ES-I3 (cell line): ENCODE measurements around the gene SATB2.

Experiments used
- H3K36me3 ChIP-seq: 2 replicates; pipeline ENCODE4 v1.6.1; 2013; ENCODE audit warnings: mild to moderate bottlenecking, low read length, control low read depth, moderate library complexity; ENCODE audit not compliant: insufficient read depth
- H3K4me1 ChIP-seq: 2 replicates; pipeline ENCODE4 v1.6.1; 2013; ENCODE audit warnings: mild to moderate bottlenecking, control low read depth, low read length; ENCODE audit not compliant: insufficient read depth
- H3K9ac ChIP-seq: 2 replicates; pipeline ENCODE4 v1.6.1; 2013; ENCODE audit warnings: low read depth, mild to moderate bottlenecking, low read length, moderate library complexity
- H3K9me3 ChIP-seq: 2 replicates; pipeline ENCODE4 v1.6.1; 2013; ENCODE audit warnings: mild to moderate bottlenecking, low read length, moderate library complexity; ENCODE audit not compliant: control insufficient read depth, insufficient read depth

The SATB2 gene

GRCh38 chr2:199288424-199288823, 169.3 kb downstream of the SATB2 start:
- H3K4me1 ChIP-seq: no peaks in the 10 kb centered on the region
- no peak overlapping the region for H3K9ac ChIP-seq
- H3K9me3 ChIP-seq: no peaks in the 10 kb centered on the region
- peaks cover 3% of the 10 kb centered on the region; the same call in 1 of the 2 replicates for H3K36me3 ChIP-seq

- H3K9ac ChIP-seq: no peak overlapping the region
- H3K4me1 ChIP-seq: no peaks in the 10 kb centered on the region
- H3K36me3 ChIP-seq: no peaks in the 10 kb centered on the region; the same call in 1 of the 2 replicates
- no peaks in the 10 kb centered on the region for H3K9me3 ChIP-seq
Observed at GRCh38 chr2:199282309-199282708, 175.4 kb downstream of the SATB2 start.

- no peaks in the 10 kb centered on the region for H3K4me1 ChIP-seq
- H3K9ac ChIP-seq: no peak overlapping the region
- H3K9me3 ChIP-seq: no peaks in the 10 kb centered on the region
- no peaks in the 10 kb centered on the region; the same call in 1 of the 2 replicates for H3K36me3 ChIP-seq
Observed at GRCh38 chr2:199279146-199279545, 178.6 kb downstream of the SATB2 start.

GRCh38 chr2:199278099-199278498, 179.6 kb downstream of the SATB2 start:
- H3K9ac ChIP-seq: no peak overlapping the region
- no peaks in the 10 kb centered on the region for H3K9me3 ChIP-seq
- H3K4me1 ChIP-seq: no peaks in the 10 kb centered on the region
- H3K36me3 ChIP-seq: no peaks in the 10 kb centered on the region

GRCh38 chr2:199273042-199273511, 184.7 kb downstream of the SATB2 start:
- H3K36me3 ChIP-seq: no peaks in the 10 kb centered on the region
- no peak overlapping the region for H3K9ac ChIP-seq
- H3K4me1 ChIP-seq: peaks cover 3% of the 10 kb centered on the region; the same call in 1 of the 2 replicates
- H3K9me3 ChIP-seq: no peaks in the 10 kb centered on the region; the same call in 1 of the 2 replicates

- Histone ChIP-seq H3K36me3 (no peaks in the 10 kb centered on the region), H3K4me1 (no peaks in the 10 kb centered on the region), H3K9ac (no peak overlapping the region), H3K9me3 (peaks cover 8% of the 10 kb centered on the region)
Observed at GRCh38 chr2:199261936-199262335, 195.8 kb downstream of the SATB2 start.

GRCh38 chr2:199261239-199261638, 196.5 kb downstream of the SATB2 start:
- Histone ChIP-seq H3K4me1 (no peaks in the 10 kb centered on the region), H3K9me3 (peaks cover 8% of the 10 kb centered on the region), H3K9ac (no peak overlapping the region), H3K36me3 (no peaks in the 10 kb centered on the region)

- H3K36me3 ChIP-seq: no peaks in the 10 kb centered on the region
- peaks cover 8% of the 10 kb centered on the region for H3K9me3 ChIP-seq
- H3K4me1 ChIP-seq: no peaks in the 10 kb centered on the region
- H3K9ac ChIP-seq: no peak overlapping the region
Observed at GRCh38 chr2:199259671-199260070, 198.1 kb downstream of the SATB2 start.

- H3K36me3 ChIP-seq: no peaks in the 10 kb centered on the region
- H3K9ac ChIP-seq: no peak overlapping the region
- peaks cover 5% of the 10 kb centered on the region; the same call in 1 of the 2 replicates for H3K9me3 ChIP-seq
- H3K4me1 ChIP-seq: no peaks in the 10 kb centered on the region
Observed at GRCh38 chr2:199258291-199258690, 199.4 kb downstream of the SATB2 start.

GRCh38 chr2:199257261-199258224, 200.2 kb downstream of the SATB2 start:
- H3K9me3 ChIP-seq: peaks cover 5% of the 10 kb centered on the region; the same call in 1 of the 2 replicates
- H3K4me1 ChIP-seq: peaks cover 5% of the 10 kb centered on the region; the same call in 1 of the 2 replicates
- no peak overlapping the region for H3K9ac ChIP-seq
- H3K36me3 ChIP-seq: no peaks in the 10 kb centered on the region

GRCh38 chr2:199230091-199230490, 227.6 kb downstream of the SATB2 start:
- Histone ChIP-seq H3K9me3 (no peaks in the 10 kb centered on the region; the same call in none of the 2 replicates), H3K36me3 (no peaks in the 10 kb centered on the region), H3K4me1 (no peaks in the 10 kb centered on the region), H3K9ac (no peak overlapping the region)

- no peaks in the 10 kb centered on the region for H3K36me3 ChIP-seq
- no peaks in the 10 kb centered on the region for H3K4me1 ChIP-seq
- no peak overlapping the region for H3K9ac ChIP-seq
- H3K9me3 ChIP-seq: no peaks in the 10 kb centered on the region; the same call in none of the 2 replicates
Observed at GRCh38 chr2:199228887-199229819, 228.6 kb downstream of the SATB2 start.

- Histone ChIP-seq H3K9ac (no peak overlapping the region), H3K9me3 (peaks cover 3% of the 10 kb centered on the region; the same call in 1 of the 2 replicates), H3K36me3 (no peaks in the 10 kb centered on the region), H3K4me1 (no peaks in the 10 kb centered on the region)
Observed at GRCh38 chr2:199223791-199224190, 233.9 kb downstream of the SATB2 start.

GRCh38 chr2:199220920-199221319, 236.8 kb downstream of the SATB2 start:
- no peaks in the 10 kb centered on the region for H3K36me3 ChIP-seq
- H3K9ac ChIP-seq: no peak overlapping the region
- no peaks in the 10 kb centered on the region for H3K4me1 ChIP-seq
- H3K9me3 ChIP-seq: peaks cover 3% of the 10 kb centered on the region; the same call in 1 of the 2 replicates
